Motor neuron (in vitro differentiated cells): ENCODE results near the gene RUNX1. TPM values are rescaled to one million over a fixed set of nuclear protein-coding genes. Genes with fewer than 3 reads are reported as not detected.

Experiments used
- ATAC-seq, 8 experiments: fragments of 200-7000 bp; cut with Tn5 transposase; replicated peaks in 6 of 8; 2 replicates each; pipeline ENCODE4 v1.8.0; 2021; ENCODE audit warnings: mild to moderate bottlenecking in 8 of 8, moderate library complexity in 8 of 8
- H3K27ac ChIP-seq, 2 donors: fragments of 250-450 bp; sonication (Bioruptor Pico); 2 replicates each; pipeline ENCODE4 v1.9.0; 2021; ENCODE audit warnings: antibody characterized with exemption in 2 of 2, mild to moderate bottlenecking in 2 of 2, moderate library complexity in 1 of 2
- H3K4me1 ChIP-seq, 2 donors: fragments of 250-450 bp; sonication (Bioruptor Pico); replicated peaks in 1 of 2; 2 replicates each; pipeline ENCODE4 v1.6.1; 2021; ENCODE audit warnings: antibody characterized with exemption in 2 of 2, mild to moderate bottlenecking in 2 of 2, moderate library complexity in 1 of 2
- H3K4me3 ChIP-seq, 5 donors: fragments of 250-450 bp; sonication (Bioruptor Pico); 2 replicates each; pipeline ENCODE4 v1.9.0; 2021; ENCODE audit warnings: antibody characterized with exemption in 5 of 5, mild to moderate bottlenecking in 5 of 5, moderate library complexity in 4 of 5
- WGBS, 10 experiments: fragments of 450-650 bp; shearing (Covaris generic); methylation state at CpG; one replicate each; pipeline ENCODE4 v1.0.0; 2022; 5-methylcytosine and 5-hydroxymethylcytosine counted together
- in situ Hi-C, 9 experiments: fragments of 400-800 bp; cut with MboI; loops; one replicate each; pipeline ENCODE4 v1.15.0; 2021; ENCODE audit warnings: low sequenced_read_pairs in 9 of 9, low pct_unique_long_range_greater_than_20kb in 2 of 9; ENCODE audit not compliant: unreplicated experiment in 9 of 9
- total RNA-seq, 8 experiments: library from RNA; unstranded; fragments of 300-600 nt; gene quantifications; 2 replicates each; pipeline versions ENCODE4 v1.2.3 to v1.2.4, GENCODE V29; 2022

Gene RUNX1
- total RNA-seq, 8 experiments from 2014 or later: 0.05 to 49.0 (median 3.6) TPM

- H3K27ac ChIP-seq: no peak overlapping the region
- in situ Hi-C loops: no loop called here
Measured at GRCh38 chr21:34834290-34834689, 214.8 kb downstream of the RUNX1 start.

GRCh38 chr21:34833465-34833864, 215.6 kb downstream of the RUNX1 start:
- in situ Hi-C loops: no loop called here
- H3K27ac ChIP-seq: no peak overlapping the region
- H3K4me1 ChIP-seq: no peaks in the 10 kb centered on the region
- no peak for ATAC-seq
- whole genome bisulfite sequencing, 10 experiments: 82 to 100% (median 90%) methylated on average over 2 to 5 of the region's 5 CpGs; no CpG with 5 or more reads in 5 of the 10 experiments
- H3K4me3 ChIP-seq: no peak overlapping the region

More at GRCh38 chr21:34834290-34834689, 214.8 kb downstream of the RUNX1 start:
- Histone ChIP-seq H3K4me3 (no peak overlapping the region), H3K4me1 (no peaks in the 10 kb centered on the region)
- no peak for ATAC-seq
- 100% methylated on average over 1 of the region's 9 CpGs; no CpG with 5 or more reads in 9 of the 10 experiments for WGBS, 10 experiments

- Histone ChIP-seq H3K4me1 (no peaks in the 10 kb centered on the region), H3K27ac (no peak overlapping the region), H3K4me3 (no peak overlapping the region)
- in situ Hi-C loops: no loop called here
- 40 to 100% (median 91%) methylated on average over 2 to 12 of the region's 12 CpGs for WGBS, 10 experiments
- no peak for ATAC-seq
Measured at GRCh38 chr21:34830386-34831170, 218.5 kb downstream of the RUNX1 start.

GRCh38 chr21:34827445-34828235, 221.5 kb downstream of the RUNX1 start:
- Histone ChIP-seq H3K27ac (no peak overlapping the region), H3K4me1 (no peaks in the 10 kb centered on the region), H3K4me3 (no peak overlapping the region)
- no peak for ATAC-seq
- WGBS, 10 experiments: 50 to 100% (median 82%) methylated on average over 2 to 4 of the region's 5 CpGs; no CpG with 5 or more reads in 2 of the 10 experiments
- in situ Hi-C loops: no loop called here

GRCh38 chr21:34826836-34827235, 222.3 kb downstream of the RUNX1 start:
- H3K4me1 ChIP-seq: no peaks in the 10 kb centered on the region
- 40 to 100% (median 86%) methylated on average over 1 to 3 of the region's 3 CpGs; no CpG with 5 or more reads in 2 of the 10 experiments for WGBS, 10 experiments
- in situ Hi-C loops: no loop called here
- no peak for ATAC-seq
- H3K4me3 ChIP-seq: no peak overlapping the region
- no peak overlapping the region for H3K27ac ChIP-seq

GRCh38 chr21:34825948-34826548, 223.1 kb downstream of the RUNX1 start:
- Histone ChIP-seq H3K4me3 (no peak overlapping the region), H3K27ac (no peak overlapping the region), H3K4me1 (no peaks in the 10 kb centered on the region)
- in situ Hi-C loops: no loop called here
- ATAC-seq: no peak
- 40 to 100% (median 100%) methylated on average over 1 to 3 of the region's 3 CpGs; no CpG with 5 or more reads in 1 of the 10 experiments for WGBS, 10 experiments

- in situ Hi-C loops: no loop called here
Measured at GRCh38 chr21:34825101-34825500, 224.0 kb downstream of the RUNX1 start.

GRCh38 chr21:34824314-34824713, 224.8 kb downstream of the RUNX1 start:
- Histone ChIP-seq H3K27ac (no peak overlapping the region), H3K4me3 (no peak overlapping the region), H3K4me1 (no peaks in the 10 kb centered on the region)
- no peak for ATAC-seq
- 0 to 17% (median 13%) methylated on average over 1 of the region's 1 CpG; no CpG with 5 or more reads in 4 of the 10 experiments for WGBS, 10 experiments
- in situ Hi-C loops: no loop called here

More at GRCh38 chr21:34825101-34825500, 224.0 kb downstream of the RUNX1 start:
- Histone ChIP-seq H3K4me3 (no peak overlapping the region), H3K4me1 (no peaks in the 10 kb centered on the region), H3K27ac (no peak overlapping the region)
- 69 to 100% (median 100%) methylated on average over 1 to 3 of the region's 3 CpGs; no CpG with 5 or more reads in 2 of the 10 experiments for WGBS, 10 experiments
- peak in 1 of 8 experiments; percentile 64 for ATAC-seq

GRCh38 chr21:34822942-34823341, 226.2 kb downstream of the RUNX1 start:
- 50 to 100% (median 93%) methylated on average over 1 to 4 of the region's 6 CpGs; no CpG with 5 or more reads in 3 of the 10 experiments for WGBS, 10 experiments
- Histone ChIP-seq H3K4me3 (no peak overlapping the region), H3K4me1 (no peaks in the 10 kb centered on the region), H3K27ac (no peak overlapping the region)
- in situ Hi-C loops: no loop called here
- ATAC-seq: no peak

GRCh38 chr21:34822168-34822567, 226.9 kb downstream of the RUNX1 start:
- H3K4me1 ChIP-seq: no peaks in the 10 kb centered on the region
- in situ Hi-C loops: no loop called here
- H3K4me3 ChIP-seq: no peak overlapping the region
- WGBS, 10 experiments: 73 to 100% (median 93%) methylated on average over 1 to 5 of the region's 5 CpGs; no CpG with 5 or more reads in 2 of the 10 experiments
- no peak for ATAC-seq
- no peak overlapping the region for H3K27ac ChIP-seq

- peak in 1 of 8 experiments; percentile 41 for ATAC-seq
- WGBS, 10 experiments: 81 to 100% (median 91%) methylated on average over 1 to 7 of the region's 7 CpGs
Measured at GRCh38 chr21:34821717-34822116, 227.4 kb downstream of the RUNX1 start.

GRCh38 chr21:34820051-34820450, 229.1 kb downstream of the RUNX1 start:
- in situ Hi-C loops: no loop called here
- peak in 3 of 8 experiments; percentile 26 to 79 (median 46) for ATAC-seq
- Histone ChIP-seq H3K4me3 (no peak overlapping the region), H3K4me1 (peaks cover 0 to 3% of the 10 kb centered on the region in 2 donors), H3K27ac (no peak overlapping the region)
- WGBS, 10 experiments: 80 to 92% methylated on average over 2 of the region's 9 CpGs; no CpG with 5 or more reads in 8 of the 10 experiments

More at GRCh38 chr21:34821717-34822116, 227.4 kb downstream of the RUNX1 start:
- in situ Hi-C loops: no loop called here
- Histone ChIP-seq H3K27ac (no peak overlapping the region), H3K4me3 (no peak overlapping the region), H3K4me1 (no peaks in the 10 kb centered on the region)
